DOHH2 (cell line): ENCODE data around the gene PELI2.

Source experiments
- H3F3A ChIP-seq: fragments of 200-600 bp; sonication (generic), shearing (Covaris generic); 2 replicates; pipeline ENCODE4 v1.6.0; 2016; ENCODE audit warnings: antibody characterized with exemption, mild to moderate bottlenecking; ENCODE audit not compliant: control insufficient read depth, insufficient read depth
- H3K27ac ChIP-seq: fragments of 200-600 bp; sonication (generic); 2 replicates; pipeline ENCODE4 v1.5.1; 2014; ENCODE audit warnings: low read depth, mild to moderate bottlenecking, low read length, moderate library complexity
- H3K27me3 ChIP-seq: fragments of 200-600 bp; sonication (generic); 2 replicates; pipeline ENCODE4 v1.6.1; 2014; ENCODE audit warnings: mild to moderate bottlenecking, low read length, mixed read lengths; ENCODE audit not compliant: control insufficient read depth
- H3K36me3 ChIP-seq: fragments of 200-600 bp; sonication (generic); 2 replicates; pipeline ENCODE4 v1.6.1; 2014; ENCODE audit warnings: mild to moderate bottlenecking, low read length, moderate library complexity, mixed read lengths; ENCODE audit not compliant: control insufficient read depth
- H3K4me1 ChIP-seq: fragments of 200-600 bp; sonication (generic); 2 replicates; pipeline ENCODE4 v1.6.1; 2014; ENCODE audit warnings: mild to moderate bottlenecking, low read length, mixed read lengths; ENCODE audit not compliant: control insufficient read depth
- H3K4me2 ChIP-seq: fragments of 200-600 bp; sonication (generic); 2 replicates; pipeline ENCODE4 v1.6.0; 2014; ENCODE audit warnings: mild to moderate bottlenecking, low read length, moderate library complexity
- H3K4me3 ChIP-seq: fragments of 200-600 bp; sonication (generic); 2 replicates; pipeline ENCODE4 v1.5.1; 2014; ENCODE audit warnings: mild to moderate bottlenecking, low read length, mixed read lengths
- H3K79me2 ChIP-seq: fragments of 200-600 bp; sonication (generic); 2 replicates; pipeline ENCODE4 v1.6.1; 2014; ENCODE audit warnings: mild to moderate bottlenecking, low read length, mixed read lengths; ENCODE audit not compliant: control insufficient read depth
- H3K9me2 ChIP-seq: fragments of 200-600 bp; sonication (generic); replicated peaks from 2 replicates; pipeline ENCODE4 v1.6.1; 2014; ENCODE audit warnings: mild to moderate bottlenecking, low read length, mixed read lengths; ENCODE audit not compliant: control insufficient read depth
- H3K9me3 ChIP-seq: fragments of 200-600 bp; sonication (generic); 2 replicates; pipeline ENCODE4 v1.6.1; 2014; ENCODE audit warnings: antibody characterized with exemption, low read length, mixed read lengths; ENCODE audit not compliant: control insufficient read depth, insufficient read depth
- H4K20me1 ChIP-seq: fragments of 200-600 bp; sonication (generic); 2 replicates; pipeline ENCODE4 v1.6.0; 2014; ENCODE audit warnings: low read depth, mild to moderate bottlenecking, antibody characterized with exemption, low read length, moderate library complexity; ENCODE audit not compliant: control insufficient read depth, insufficient read depth
- CTCF ChIP-seq: fragments of 200-600 bp; sonication (generic); IDR thresholded peaks from one replicate; pipeline ENCODE4 v1.5.1; 2014; ENCODE audit warnings: antibody characterized with exemption, mild to moderate bottlenecking, low read depth, low read length; ENCODE audit not compliant: poor library complexity, severe bottlenecking
- EZH2phosphoT487 ChIP-seq: fragments of 200-600 bp; sonication (generic); IDR thresholded peaks from 2 replicates; pipeline ENCODE4 v1.6.1; 2017; ENCODE audit warnings: borderline replicate concordance, mild to moderate bottlenecking, antibody characterized with exemption, low read length, moderate library complexity, mixed read lengths

The PELI2 gene

GRCh38 chr14:56276108-56276507 is 157.9 kb downstream of the PELI2 start:
- Histone ChIP-seq H3K4me1 (no peaks in the 10 kb centered on the region), H3K27me3 (no peaks in the 10 kb centered on the region), H3K27ac (no peak overlapping the region), H3K79me2 (no peaks in the 10 kb centered on the region), H3K9me2 (no peaks in the 10 kb centered on the region), H4K20me1 (no peaks in the 10 kb centered on the region), H3K4me3 (no peak overlapping the region), H3F3A (no peaks in the 10 kb centered on the region), H3K4me2 (no peak overlapping the region), H3K36me3 (no peaks in the 10 kb centered on the region), H3K9me3 (no peaks in the 10 kb centered on the region)
- no peak for TF ChIP-seq CTCF
- TF ChIP-seq EZH2phosphoT487, result no peak

- H4K20me1 ChIP-seq, result no peaks in the 10 kb centered on the region
- no peak for TF ChIP-seq CTCF
- H3K4me1 ChIP-seq, result no peaks in the 10 kb centered on the region
- no peaks in the 10 kb centered on the region for H3F3A ChIP-seq
- H3K9me3 ChIP-seq, result no peaks in the 10 kb centered on the region
- no peak overlapping the region for H3K4me2 ChIP-seq
- no peaks in the 10 kb centered on the region for H3K79me2 ChIP-seq
- no peak overlapping the region for H3K27ac ChIP-seq
- H3K4me3 ChIP-seq, result no peak overlapping the region
- no peaks in the 10 kb centered on the region for H3K27me3 ChIP-seq
- no peaks in the 10 kb centered on the region for H3K9me2 ChIP-seq
- H3K36me3 ChIP-seq, result no peaks in the 10 kb centered on the region
These were observed 160.2 kb downstream of the PELI2 start for GRCh38 chr14:56278383-56278782.

- H3F3A ChIP-seq, result no peaks in the 10 kb centered on the region
- no peaks in the 10 kb centered on the region for H3K9me3 ChIP-seq
- H3K4me3 ChIP-seq, result no peak overlapping the region
- no peaks in the 10 kb centered on the region for H3K79me2 ChIP-seq
- no peaks in the 10 kb centered on the region for H4K20me1 ChIP-seq
- TF ChIP-seq EZH2phosphoT487, result no peak
- no peak for TF ChIP-seq CTCF
- H3K4me1 ChIP-seq, result no peaks in the 10 kb centered on the region
- H3K36me3 ChIP-seq, result no peaks in the 10 kb centered on the region
- no peaks in the 10 kb centered on the region for H3K27me3 ChIP-seq
- H3K9me2 ChIP-seq, result no peaks in the 10 kb centered on the region
- no peak overlapping the region for H3K27ac ChIP-seq
- no peak overlapping the region for H3K4me2 ChIP-seq
These were observed 162.6 kb downstream of the PELI2 start for GRCh38 chr14:56280843-56281242.

GRCh38 chr14:56282179-56282578 is 164.0 kb downstream of the PELI2 start:
- H3K4me1 ChIP-seq, result no peaks in the 10 kb centered on the region
- H3K4me2 ChIP-seq, result no peak overlapping the region
- H3K4me3 ChIP-seq, result no peak overlapping the region
- H3K27me3 ChIP-seq, result 0 out of 2 replicates have a peak, but pooled peaks cover 2% of the 10 kb centered on the region
- H3K9me3 ChIP-seq, result no peaks in the 10 kb centered on the region
- H3K9me2 ChIP-seq, result no peaks in the 10 kb centered on the region
- no peaks in the 10 kb centered on the region for H3K36me3 ChIP-seq
- no peaks in the 10 kb centered on the region for H3K79me2 ChIP-seq
- no peak overlapping the region for H3K27ac ChIP-seq
- no peaks in the 10 kb centered on the region for H3F3A ChIP-seq
- no peaks in the 10 kb centered on the region for H4K20me1 ChIP-seq
- TF ChIP-seq EZH2phosphoT487, result no peak
- TF ChIP-seq CTCF, result no peak
